Effector CD4-positive, alpha-beta T cell (primary cell): ENCODE results near the gene ARID5A.
A peak's percentile ranks its signal among the peaks of the same experiment; 100 is the strongest.
"Not testable (repeated sequence)": the region's sequence is repeated elsewhere in the genome, so short reads cannot be mapped to it uniquely, and the experiment has no call there.

Experiments used
- DNase-seq: peaks from one replicate; pipeline ENCODE4 v3.0.0-alpha.2; 2020
- total RNA-seq: gene quantifications from one replicate; lab custom pipeline; 2026; lab: John Stamatoyannopoulos, UW

ARID5A gene, protein sequence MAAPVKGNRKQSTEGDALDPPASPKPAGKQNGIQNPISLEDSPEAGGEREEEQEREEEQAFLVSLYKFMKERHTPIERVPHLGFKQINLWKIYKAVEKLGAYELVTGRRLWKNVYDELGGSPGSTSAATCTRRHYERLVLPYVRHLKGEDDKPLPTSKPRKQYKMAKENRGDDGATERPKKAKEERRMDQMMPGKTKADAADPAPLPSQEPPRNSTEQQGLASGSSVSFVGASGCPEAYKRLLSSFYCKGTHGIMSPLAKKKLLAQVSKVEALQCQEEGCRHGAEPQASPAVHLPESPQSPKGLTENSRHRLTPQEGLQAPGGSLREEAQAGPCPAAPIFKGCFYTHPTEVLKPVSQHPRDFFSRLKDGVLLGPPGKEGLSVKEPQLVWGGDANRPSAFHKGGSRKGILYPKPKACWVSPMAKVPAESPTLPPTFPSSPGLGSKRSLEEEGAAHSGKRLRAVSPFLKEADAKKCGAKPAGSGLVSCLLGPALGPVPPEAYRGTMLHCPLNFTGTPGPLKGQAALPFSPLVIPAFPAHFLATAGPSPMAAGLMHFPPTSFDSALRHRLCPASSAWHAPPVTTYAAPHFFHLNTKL
- total RNA-seq, result 258 reads per million, percentile 94 among the genes with 10 or more reads in this experiment

DNA sequence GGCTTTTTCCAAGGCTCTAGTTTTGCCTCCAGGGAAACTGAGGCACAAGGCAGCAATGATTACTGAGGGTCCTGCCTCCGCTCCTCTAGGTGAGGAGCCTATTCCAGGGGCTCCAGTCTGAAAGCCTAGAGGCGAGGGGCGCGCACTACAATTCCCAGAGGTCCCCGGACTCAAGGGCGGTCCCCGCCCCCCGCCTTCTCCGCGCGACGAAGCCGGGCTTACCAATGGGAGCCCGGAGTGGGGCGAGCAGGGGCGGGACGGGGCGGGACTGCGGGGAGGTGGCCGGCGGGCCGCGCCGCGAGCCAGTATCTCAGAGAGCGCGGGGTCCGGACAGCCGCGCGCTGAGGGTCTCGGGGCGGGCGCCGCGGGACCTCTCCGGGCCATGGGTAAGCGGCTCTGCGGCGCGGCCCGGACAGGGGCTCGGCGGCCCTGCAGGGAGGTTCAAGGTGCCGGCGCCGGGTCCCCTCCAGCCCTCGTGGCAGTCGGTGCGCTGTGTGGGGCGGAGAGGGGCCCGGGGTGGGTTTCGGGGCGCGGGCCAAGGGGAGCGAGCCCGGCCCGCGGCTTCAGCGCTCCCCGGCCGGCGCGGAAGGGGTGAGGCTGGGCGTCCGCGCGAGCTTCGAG is at the start of gene ARID5A:
ARID5A (plus strand) TSS at position 308 of the 621 bp plus-strand sequence; CDS start at position 383, 75 bp downstream.
- DNase-seq, result peak; percentile 91

DNA sequence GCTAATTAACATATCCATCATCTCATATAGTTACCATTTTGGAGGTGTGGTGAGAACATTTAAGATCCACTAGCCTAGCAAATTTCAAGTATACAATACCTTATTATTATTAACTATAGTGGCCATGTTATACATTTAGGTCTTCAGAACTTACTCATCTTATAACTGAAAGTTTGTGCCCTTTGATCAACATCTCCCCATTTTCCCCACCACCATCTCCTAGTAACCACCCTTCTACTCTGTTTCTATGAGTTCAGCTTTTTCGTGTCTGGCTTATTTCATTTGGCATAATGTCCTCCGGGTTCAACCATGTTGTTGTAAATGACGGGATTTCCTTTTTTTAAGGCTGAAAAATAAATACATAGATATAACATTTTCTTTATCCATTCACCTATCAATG is 47.3 kb upstream of the ARID5A start:
- no peak for DNase-seq

DNA sequence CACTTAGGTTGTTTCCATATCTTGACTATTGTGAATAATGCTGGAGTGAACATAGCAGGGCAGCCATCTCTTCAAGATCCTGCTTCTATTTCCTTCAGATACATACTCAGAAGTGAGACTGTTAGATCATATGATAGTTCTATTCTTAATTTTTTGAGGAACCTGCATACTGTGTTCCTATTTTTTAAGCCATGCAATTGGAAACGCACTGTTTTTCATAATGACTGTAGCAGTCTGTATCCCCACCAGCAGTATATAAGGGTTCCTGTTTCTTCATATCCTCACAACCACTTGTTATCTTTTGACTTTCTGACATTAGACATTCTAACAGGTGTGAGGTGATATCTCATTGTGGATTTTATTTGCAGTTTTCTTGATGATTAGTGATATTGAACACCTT is 46.9 kb upstream of the ARID5A start:
- DNase-seq, result no peak

DNA sequence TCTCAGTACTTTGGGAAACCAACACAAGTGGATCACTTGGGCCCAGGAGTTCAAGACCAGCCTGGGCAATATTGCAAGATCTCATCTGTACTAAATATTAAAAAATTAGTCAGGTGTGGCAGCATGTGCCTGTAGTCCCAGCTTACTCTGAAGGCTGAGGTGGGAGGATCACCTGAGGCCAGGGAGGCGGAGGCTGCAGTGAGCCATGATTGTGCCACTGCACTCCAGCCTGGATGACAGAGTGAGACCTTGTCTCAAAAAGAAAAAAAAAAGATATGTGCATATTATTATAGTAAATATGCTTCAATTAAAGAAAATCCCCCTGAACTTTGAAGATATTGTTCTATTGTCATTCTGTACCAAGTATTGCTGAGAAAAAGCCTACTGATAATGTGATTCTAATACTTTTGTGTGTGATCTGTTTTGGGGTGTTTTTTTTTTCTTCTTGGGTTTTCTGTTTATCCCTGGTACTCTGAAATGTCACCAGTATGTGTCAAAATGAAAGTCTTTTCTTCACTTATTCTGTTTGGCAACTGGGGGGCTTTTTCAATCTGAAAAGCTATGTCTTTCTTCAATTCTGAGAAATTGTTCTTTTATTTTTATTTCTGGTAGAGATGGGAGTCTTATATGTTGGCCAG is 44.6 kb upstream of the ARID5A start:
- DNase-seq, result no peak

DNA sequence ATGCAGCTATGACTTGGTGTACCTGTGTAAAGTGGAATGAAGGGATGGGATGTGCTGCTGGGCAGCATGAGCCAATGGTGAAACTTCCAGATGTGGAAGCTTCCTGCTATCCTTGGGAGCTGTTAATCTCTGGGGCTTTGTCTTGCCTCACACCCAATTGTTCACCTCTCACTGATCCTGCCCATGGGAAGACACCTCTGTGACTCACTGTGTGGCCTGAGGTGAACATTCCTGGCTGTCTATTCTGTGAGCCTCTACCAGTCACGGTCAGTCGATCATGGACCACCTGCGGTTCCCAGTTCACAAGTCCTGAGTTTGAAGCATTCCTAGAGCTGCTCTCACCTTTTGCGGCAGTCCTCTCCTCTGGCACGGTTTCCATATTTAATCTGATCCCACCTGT is 43.5 kb upstream of the ARID5A start:
- no peak for DNase-seq

DNA sequence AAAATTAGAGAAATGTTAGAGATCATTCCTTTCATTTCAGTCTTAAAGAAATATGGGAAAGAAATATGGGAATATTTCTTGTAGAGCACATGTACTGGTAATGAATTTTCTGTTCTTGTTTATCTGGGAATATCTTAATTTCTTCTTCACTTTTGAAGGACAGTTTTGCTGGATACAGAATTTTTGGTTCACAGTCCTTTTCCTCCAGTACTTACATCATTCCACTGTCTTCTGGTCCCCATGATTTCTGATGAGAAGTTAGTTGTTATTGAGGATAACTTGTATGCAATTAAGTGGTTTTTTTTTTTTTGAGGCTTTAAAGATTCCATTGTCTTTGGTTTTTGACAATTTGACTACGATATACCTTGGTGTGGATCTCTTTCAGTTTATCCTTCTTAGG is 42.4 kb upstream of the ARID5A start:
- DNase-seq, result no peak

DNA sequence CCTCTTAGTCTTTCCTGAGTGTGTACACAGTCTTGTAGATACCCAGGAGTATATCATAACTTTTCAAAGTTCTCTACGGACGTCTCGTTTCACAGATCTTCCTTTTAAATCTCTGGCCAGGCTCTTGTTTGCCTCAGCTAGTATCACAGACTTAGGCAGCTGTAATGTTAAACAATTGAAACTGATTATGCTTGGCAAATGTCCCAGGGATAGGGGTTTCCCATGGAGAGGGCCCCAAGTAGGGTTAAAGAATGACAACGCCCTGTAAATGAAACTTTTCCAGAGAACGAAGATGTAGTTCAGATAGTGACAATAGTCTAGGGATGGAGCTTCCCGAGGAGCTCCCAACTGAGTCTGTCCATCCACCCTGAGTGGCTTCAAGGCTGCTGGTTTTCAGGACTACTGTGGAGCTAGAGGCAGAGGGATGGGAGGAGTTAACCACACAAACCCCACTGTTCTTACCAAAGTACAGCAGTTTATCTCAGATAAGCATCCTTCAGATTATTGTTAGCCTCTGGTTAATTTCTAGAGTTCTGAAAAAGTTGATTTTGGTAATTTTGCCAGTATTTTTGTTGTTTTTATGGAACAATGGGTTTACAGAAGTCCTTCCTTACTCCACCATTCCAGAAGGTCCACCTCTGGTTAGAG is 40.4 kb upstream of the ARID5A start:
- DNase-seq, result no peak

DNA sequence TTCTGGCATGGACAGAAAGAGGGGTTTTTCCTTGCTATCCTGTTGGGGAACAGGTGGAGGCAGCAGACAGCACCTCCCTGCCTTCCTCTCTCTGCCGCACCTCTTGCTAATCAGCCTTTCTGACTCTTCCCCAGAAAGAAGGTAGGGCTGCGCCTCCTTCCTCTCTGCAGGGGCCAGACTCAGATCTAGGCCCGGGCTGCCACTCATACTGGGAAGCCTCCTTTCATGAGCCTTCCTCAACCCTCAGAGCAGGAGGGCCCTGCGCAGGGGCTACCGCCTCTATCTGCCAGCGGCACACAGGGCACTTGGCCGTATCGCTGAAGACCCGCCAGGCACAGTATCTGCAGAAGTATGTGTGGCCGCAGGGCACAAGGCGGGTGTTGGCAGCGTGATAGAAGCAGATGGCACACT is 38.5 kb upstream of the ARID5A start:
- DNase-seq, result no peak

DNA sequence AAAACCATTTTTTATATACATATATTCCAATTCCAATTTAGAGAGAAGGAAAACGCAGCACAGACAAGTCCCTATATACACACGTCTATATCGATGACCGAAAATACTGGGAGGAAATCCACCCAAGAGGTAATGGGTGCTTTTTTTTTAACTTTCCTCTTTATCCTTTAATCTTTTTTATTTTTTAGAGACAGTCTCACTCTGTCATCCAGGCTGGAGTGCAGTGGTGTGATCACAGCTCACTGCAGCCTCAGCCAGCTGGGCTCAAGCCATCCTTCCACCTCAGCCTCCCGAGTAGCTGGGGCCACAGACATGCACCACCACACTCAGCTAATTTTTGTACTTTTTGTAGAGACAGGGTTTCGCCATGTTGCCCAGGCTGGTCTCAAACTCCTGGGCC is 37.9 kb upstream of the ARID5A start:
- not testable (repeated sequence) for DNase-seq

DNA sequence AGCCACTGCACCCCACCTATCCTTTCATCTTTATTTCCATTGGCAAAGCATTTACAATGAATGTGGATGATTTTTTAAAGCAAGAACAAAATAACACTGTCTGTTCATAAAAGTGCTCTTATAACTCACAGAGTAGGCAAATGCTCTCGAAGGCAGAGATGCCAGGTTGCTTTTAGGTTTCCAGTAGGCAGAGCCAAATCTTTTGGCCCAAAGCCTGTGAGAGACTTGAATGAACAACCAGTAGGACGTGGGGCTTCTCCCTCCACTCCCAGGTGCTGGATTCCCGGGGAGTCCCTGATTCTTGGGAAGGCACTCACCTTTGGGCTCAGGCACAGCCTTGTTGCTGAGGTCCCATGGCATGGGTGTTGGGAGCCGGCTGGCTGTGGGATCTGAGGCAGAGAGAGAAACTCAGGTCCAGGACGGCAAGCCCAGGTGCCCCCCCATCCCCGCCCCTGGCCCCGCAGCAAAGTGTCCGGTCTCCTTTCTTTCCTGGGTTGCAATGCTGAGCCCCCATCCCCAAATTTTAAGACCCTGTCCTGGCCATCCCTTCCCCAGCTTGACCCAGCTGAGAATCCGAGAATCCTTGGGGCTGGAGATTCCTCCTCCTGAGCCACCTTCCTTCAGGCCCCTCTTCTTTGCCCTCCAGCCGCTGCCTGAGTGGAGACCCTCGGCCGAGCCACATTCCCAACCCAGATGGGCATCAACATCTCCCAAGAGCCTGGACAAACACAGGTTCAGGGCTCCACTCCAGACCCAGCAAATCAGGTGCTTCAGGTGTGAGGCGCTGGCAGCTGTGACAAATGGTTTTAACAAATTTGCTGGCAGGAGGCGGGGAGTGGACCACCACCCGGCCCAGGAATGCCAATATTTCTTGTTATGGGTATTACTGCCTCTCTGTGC is 37.2 kb upstream of the ARID5A start:
- DNase-seq, result no peak

DNA sequence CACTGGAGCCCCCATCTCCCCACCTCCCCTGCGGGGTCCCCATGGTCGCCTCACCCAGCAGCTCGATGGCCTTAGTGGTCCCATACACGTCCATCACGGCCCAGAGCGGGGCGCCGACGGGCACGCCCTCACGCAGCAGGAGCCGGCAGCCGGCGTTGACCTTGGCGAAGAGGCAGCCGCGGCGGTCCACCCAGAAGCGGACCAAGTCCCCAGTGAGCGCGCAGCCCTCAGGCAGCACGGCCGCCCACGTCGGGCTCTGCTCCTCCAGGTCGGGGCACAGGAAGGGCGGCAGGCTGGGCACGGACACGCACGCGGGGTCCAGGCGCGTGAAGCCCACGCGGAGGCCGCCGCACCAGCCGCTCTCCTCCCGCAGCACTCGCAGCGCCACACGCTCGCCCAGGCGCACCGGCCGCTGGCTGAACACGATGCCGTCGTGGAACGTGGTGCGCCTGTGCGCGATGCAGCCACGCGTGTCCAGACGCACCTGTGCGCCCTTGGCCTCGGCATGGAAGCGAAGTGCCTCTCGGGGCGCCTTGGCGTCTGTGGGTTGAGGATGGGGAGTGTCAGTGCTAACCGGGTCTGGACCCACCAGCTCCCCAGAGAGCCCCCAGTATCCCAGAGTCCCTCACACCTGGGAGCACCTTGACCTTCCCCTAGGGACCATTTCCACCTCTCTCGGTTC is 36.0 kb upstream of the ARID5A start:
- no peak for DNase-seq

DNA sequence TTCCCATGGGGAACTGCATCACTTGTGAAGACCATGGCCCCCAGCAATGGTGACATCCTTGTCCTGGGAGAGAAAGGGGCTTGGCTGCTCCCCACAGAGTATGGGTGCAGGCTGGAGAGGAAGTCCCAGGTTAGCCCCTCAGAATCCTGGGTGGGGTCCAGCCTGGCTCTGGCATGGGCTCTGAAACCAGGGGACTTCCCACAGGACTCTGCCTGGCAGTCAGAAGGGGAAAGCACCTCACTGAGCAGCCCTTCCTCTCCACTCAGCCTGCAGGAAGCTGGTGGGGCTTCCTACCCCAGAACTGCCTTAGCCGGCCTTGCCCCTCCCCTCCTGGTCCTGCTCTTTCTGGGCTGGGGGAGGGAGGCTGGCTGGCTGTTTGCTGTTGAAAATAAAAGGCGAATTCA is 35.1 kb upstream of the ARID5A start:
- DNase-seq, result no peak

DNA sequence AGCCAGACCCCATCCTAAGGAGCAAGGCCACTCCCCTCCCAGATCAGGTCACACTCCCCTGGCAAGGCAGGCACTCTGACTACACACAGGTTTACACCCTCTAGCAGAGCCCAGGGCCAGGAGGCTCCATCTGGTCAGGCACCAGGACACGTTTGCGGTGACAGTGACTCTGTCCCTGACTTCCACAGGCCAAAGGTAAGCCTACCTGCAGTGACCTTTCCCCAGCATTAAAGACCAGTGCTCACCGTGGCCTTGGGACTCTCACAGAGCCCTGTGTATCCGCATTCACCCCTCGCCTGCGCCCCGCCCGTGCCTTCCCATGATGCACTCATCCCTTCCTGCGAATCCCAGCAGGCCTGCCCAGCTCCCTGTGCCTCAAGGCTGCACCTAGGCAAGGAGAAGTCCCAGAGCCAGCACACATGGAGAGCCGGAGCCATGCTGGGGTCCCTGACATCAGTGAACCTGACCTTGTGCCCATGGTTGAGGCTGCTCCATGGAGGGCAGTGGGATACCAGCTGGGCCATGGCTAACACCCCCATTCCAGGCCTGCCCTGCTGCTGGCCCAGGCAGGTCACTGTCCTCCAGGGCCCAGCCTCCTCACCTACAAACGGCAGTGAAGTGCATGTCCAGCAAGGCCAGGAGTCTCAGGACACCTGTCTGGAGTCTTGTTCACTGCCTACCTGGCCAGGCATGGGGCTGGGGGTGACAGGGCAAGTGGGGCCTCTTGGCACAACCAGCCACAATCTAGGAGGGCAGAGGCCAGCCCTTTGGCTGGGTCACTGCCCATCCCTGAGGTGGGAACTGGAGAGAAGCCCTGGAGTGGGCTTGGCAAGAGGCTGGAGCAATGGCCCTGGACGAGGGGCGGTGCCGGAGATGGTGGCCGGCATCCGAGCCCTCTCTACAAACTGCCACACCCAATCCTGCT is 34.4 kb upstream of the ARID5A start:
- DNase-seq, result no peak

DNA sequence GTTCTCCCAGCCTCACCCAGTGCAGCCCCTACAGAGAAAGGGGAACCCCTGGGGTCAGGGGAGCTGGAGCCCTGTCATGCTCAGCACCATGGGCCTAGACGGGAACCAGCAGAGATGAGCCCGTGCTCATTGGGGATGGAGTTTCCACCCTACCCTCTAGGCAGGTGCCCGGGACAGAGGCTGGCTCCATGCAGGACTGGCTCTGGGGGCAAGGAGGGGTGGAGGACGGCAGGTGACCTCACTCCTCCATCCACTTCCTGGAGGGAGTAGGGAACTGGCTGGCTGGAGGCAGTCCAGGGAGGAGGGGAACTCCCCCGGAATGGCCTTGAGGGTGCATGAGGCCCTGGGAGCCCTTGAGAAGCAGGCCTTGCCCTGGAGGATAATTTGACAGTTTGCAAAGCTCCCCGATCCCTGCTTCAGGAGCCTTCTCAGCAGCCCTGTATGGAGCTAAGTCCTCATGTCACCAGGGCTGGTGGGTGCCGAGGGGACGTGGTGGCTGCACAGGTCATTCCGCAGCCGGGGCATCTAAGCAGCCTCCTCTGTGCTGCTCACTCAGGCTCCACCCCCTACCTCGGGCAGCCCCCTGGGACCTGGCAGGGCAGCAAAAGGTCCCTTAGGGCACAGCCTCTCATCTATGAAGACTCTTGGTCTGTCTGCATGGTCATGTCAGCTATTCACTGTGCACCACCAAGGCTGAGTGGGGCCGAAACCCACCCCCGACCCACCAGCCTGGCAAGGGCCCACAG is 33.5 kb upstream of the ARID5A start:
- no peak for DNase-seq

DNA sequence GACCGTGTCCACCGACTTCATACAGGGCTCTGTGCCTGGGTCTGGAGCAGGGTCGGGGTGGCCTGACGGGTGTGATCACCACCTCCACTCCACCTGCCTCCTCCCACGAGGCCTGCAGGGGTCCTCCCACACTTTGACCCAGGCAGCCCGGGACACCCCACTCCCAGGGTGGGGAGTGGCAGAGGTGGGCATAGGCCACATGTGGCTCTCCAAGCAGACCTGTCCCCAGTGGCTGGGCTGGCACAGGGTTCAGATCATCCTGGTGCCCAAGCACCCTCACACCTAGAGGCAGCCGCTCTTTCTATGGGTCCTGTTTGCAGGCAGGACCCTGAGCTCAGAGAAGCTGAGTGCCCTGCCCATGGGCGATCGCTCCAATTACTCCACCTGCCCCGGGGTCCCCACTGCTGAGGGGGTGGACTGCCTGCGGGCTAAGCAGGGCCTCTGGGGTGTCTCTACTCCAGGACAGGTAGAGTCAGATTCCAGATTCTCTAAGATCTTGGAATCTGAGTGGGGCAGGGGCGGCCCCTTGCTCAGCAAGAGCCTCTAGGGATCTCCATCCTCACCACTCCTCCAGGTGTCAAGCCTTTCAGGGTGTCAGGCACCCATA is 32.8 kb upstream of the ARID5A start:
- DNase-seq, result no peak

DNA sequence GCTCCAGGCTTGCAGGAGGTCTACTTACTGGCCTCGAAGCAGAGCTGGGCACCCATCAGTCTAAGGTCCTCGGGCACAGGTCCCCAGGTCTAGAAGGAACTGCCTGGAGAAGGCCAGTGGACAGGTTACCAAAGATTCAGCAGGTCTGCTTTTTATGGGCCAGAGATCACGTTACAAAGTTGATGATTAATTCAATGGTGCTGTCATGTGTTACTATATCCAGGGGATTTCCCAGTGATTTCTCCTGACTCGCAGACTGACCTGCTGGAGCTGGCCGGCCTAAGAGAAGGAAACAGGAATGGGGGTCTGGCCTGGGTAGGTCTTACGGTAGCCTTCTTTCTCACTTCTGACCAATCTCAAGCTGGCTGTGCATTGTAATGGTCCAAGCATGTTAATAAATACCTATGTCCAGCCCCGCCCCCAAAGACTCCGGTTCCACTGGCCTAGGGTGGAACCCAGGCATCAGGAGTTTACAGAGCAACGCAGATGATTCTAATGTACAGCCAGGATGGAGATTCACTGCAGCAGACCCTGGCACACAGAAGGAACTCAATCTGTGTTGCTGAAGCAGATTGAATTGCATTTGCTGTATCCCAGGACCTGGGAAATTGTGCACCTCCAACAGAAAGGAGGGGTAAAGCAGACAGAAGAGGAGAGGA is 31.2 kb upstream of the ARID5A start, which contains the start of gene NEURL3:
NEURL3 (minus strand) TSS at position 127 of the 659 bp plus-strand sequence; CDS start at position 56, 71 bp downstream.
- no peak for DNase-seq

DNA sequence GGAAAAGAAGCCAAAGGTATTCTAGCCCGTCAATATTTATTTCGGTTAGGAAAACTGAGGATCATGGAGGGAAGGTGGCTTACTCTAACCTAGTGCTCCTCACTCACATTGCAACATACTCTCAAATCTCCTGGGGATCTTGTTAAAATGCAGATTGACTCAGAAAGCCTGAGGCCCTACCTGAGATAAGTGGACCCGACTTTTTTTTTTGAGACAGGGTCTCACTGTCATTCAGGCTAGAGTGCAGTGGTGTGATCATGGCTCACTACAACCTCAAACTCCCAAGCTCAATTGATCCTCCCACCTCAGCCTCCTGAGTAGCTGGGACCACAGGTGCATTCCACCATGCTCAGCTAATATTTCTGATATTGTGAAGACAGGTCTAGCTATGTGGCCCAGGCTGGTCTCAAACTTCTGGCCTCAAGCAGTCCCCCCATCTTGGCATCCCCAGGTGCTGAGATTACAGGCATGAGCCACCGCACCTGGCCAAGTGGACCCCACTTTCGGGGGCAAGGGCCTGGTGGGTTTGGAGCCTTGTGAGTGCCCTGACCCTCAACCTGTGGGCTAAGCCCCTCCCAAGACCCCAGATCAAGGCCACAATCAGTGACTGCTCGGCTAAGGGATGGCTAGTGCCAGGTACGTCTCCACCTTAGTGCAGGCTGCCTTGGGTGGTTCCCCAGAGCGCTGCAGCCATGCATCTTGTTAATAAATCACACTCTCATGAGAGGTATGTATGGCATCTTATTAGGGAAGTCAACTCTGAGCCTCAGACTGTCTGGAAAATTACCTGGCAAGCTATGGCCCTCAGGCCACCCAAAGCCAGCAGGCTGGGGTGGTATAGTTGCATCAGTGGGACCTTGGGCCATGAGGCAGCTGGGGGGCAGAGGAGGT is 30.3 kb upstream of the ARID5A start:
- no peak for DNase-seq
